M059J (cell line): ENCODE measurements around the gene MRPS18B. TPM values are rescaled to one million over a fixed set of nuclear protein-coding genes. Genes with fewer than 3 reads are reported as not detected.

Experiments used
- total RNA-seq: library from RNA; depleted of rRNA; stranded (reverse); fragments of >200 nt; shearing (Covaris generic); gene quantifications from 2 replicates; pipeline ENCODE4 v1.2.3, GENCODE V29; 2014; rRNA removed

MRPS18B gene
- total RNA-seq, 1 experiment from 2014 or later: 85.5 TPM

Other genes starting within 250 kb of the MRPS18B start
- gene HLA-E, start 128.3 kb upstream of the MRPS18B start, total RNA-seq: 643 and 778 TPM in 2 replicates
- gene GNL1, start 61.4 kb upstream of the MRPS18B start, total RNA-seq: 45.4 and 57.4 TPM in 2 replicates
- 21.2 and 45.8 TPM in 2 replicates for gene PRR3, start 60.5 kb upstream of the MRPS18B start, total RNA-seq
- 56.3 and 95.3 TPM in 2 replicates for gene ABCF1, start 46.4 kb upstream of the MRPS18B start, total RNA-seq
- 17.9 and 28.8 TPM in 2 replicates for gene PPP1R10, start 597 bp upstream of the MRPS18B start, total RNA-seq
- gene ATAT1, start 9.0 kb downstream of the MRPS18B start, total RNA-seq: 13.2 and 22.2 TPM in 2 replicates
- 9.1 and 12.2 TPM in 2 replicates for gene C6orf136, start 29.3 kb downstream of the MRPS18B start, total RNA-seq
- gene DHX16, start 55.2 kb downstream of the MRPS18B start, total RNA-seq: 52.2 and 64.8 TPM in 2 replicates
- 100 and 139 TPM in 2 replicates for gene PPP1R18, start 68.8 kb downstream of the MRPS18B start, total RNA-seq
- 36.3 and 38.2 TPM in 2 replicates for gene NRM, start 73.1 kb downstream of the MRPS18B start, total RNA-seq
- gene MDC1, start 99.4 kb downstream of the MRPS18B start, total RNA-seq: 9.9 and 10.9 TPM in 2 replicates
- 1,768 and 1,968 TPM in 2 replicates for gene TUBB, start 102.5 kb downstream of the MRPS18B start, total RNA-seq
- gene FLOT1, start 124.8 kb downstream of the MRPS18B start, total RNA-seq: 194 and 244 TPM in 2 replicates
- 348 and 388 TPM in 2 replicates for gene IER3, start 126.7 kb downstream of the MRPS18B start, total RNA-seq